Ishikawa (cell line): ENCODE measurements around the gene RBM15.

Experiments
- CEBPB ChIP-seq: IDR thresholded peaks from 2 replicates; pipeline ENCODE4 v1.6.1; 2012
- CREB1 ChIP-seq: IDR thresholded peaks from 2 replicates; pipeline ENCODE4 v1.6.1; 2012; ENCODE audit warnings: low read depth
- EGR1 ChIP-seq: IDR thresholded peaks from 2 replicates; pipeline ENCODE4 v1.6.1; 2012
- EP300 ChIP-seq: IDR thresholded peaks from 2 replicates; pipeline ENCODE4 v1.6.1; 2012; ENCODE audit warnings: borderline replicate concordance
- FOXM1 ChIP-seq: IDR thresholded peaks from 2 replicates; pipeline ENCODE4 v1.6.1; 2012; ENCODE audit warnings: low read depth, borderline replicate concordance
- NFIC ChIP-seq: IDR thresholded peaks from 2 replicates; pipeline ENCODE4 v1.6.1; 2012
- RAD21 ChIP-seq: IDR thresholded peaks from 2 replicates; pipeline ENCODE4 v1.6.1; 2012; ENCODE audit warnings: low read depth
- REST ChIP-seq: IDR thresholded peaks from 2 replicates; pipeline ENCODE4 v1.6.1; 2012; ENCODE audit warnings: low read depth, mild to moderate bottlenecking
- TAF1 ChIP-seq: IDR thresholded peaks from 2 replicates; pipeline ENCODE4 v1.6.1; 2012; ENCODE audit warnings: low read depth, mild to moderate bottlenecking
- TCF12 ChIP-seq: IDR thresholded peaks from 2 replicates; pipeline ENCODE4 v1.6.1; 2012; ENCODE audit warnings: low read depth
- TEAD4 ChIP-seq: IDR thresholded peaks from 2 replicates; pipeline ENCODE4 v1.6.1; 2012
- USF1 ChIP-seq: IDR thresholded peaks from 2 replicates; pipeline ENCODE4 v1.6.1; 2012
- YY1 ChIP-seq: IDR thresholded peaks from 2 replicates; pipeline ENCODE4 v1.6.1; 2012; ENCODE audit warnings: low read depth
- ZBTB7A ChIP-seq: IDR thresholded peaks from 2 replicates; pipeline ENCODE4 v1.6.1; 2012; ENCODE audit warnings: low read depth
- TF ChIP-seq, protein P1 (sequence below): IDR thresholded peaks from 2 replicates; pipeline ENCODE4 v1.6.1; 2012

Gene RBM15

DNA sequence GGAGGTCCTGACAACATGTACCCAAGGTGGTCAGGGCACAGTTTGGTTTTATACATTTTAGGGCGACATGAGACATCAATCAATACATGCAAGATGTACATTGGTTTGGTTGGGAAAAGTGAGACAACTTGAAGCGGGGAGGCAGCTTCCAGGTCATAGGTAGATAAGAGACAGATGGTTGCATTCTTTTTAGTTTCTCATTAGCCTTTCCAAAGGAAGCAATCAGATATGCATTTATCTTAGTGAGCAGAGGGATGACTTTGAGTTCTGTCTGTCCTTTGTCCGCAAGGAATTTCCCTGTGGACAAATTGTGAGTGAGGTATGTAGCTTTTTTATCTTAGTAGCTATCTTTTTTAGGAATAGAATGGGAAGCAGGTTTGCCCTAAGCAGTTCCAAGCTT lies 10.5 kb upstream of the RBM15 start:
- TF ChIP-seq ZBTB7A (no peak), YY1 (no peak), REST (no peak), TAF1 (no peak), RAD21 (no peak), TCF12 (no peak)
- TF ChIP-seq, protein P1, sequence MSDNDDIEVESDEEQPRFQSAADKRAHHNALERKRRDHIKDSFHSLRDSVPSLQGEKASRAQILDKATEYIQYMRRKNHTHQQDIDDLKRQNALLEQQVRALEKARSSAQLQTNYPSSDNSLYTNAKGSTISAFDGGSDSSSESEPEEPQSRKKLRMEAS, result no peak

DNA sequence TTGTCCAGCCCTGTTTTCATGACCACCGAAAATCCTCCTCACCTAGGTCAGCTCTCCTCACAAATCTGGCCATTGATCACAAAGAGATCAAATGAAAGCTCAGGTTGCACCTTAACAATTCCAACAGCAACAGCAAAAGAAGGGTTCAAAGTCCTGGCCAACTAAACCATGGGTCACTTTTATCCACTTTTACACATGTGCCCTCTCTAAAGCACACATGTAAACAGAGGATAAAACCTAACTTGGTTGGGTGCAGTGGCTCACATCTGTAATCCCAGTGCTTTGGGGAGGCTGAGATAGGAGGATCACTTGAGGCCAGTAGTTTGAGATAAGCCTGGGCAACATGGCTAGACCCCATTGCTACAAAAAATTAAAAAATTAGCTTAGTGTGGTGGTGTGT lies 3.9 kb upstream of the RBM15 start:
- no peak for TF ChIP-seq USF1
- no peak for TF ChIP-seq CEBPB
- no peak for TF ChIP-seq TEAD4
- no peak for TF ChIP-seq EGR1
- no peak for TF ChIP-seq REST
- TF ChIP-seq, protein P1, result no peak
- TF ChIP-seq CREB1, result no peak
- no peak for TF ChIP-seq EP300
- no peak for TF ChIP-seq NFIC
- TF ChIP-seq TCF12, result no peak
- no peak for TF ChIP-seq ZBTB7A

DNA sequence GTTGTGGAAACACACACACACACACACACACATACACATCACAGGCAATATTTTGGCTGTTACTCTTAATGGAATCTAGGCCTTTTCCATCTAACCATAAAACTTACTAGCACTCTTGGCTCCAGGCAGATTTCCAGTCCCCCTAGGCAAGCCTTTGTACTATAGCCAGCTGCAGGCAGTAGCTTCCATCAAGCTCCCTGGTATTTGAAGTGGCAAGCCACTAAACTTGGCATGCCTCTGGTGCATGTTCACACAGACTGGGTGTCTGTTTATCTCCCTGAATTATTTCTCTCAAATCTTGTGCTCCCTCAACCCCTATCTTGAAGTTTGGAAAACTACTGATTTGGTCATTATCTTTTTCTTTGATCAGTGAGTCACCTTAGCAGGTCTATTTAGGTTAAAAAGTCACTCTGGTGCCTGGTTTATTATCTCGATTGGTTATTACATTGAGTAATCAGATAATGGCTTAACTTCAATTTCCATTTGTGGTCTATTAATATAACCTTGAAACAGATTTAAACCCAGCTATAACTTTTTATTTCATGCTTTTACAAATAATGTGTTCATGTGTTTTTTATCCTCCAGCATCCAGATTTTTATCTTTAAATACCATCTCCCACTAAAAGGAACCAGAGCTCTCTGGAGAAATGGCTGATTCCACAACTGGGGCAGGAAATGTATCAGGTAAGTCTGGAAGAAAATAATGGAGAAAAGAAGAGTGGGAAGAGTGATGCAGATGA lies 2.7 kb upstream of the RBM15 start:
- no peak for TF ChIP-seq CREB1
- TF ChIP-seq ZBTB7A, result no peak
- no peak for TF ChIP-seq TEAD4
- TF ChIP-seq FOXM1, result no peak
- TF ChIP-seq TCF12, result no peak
- TF ChIP-seq RAD21, result no peak
- no peak for TF ChIP-seq TAF1
- TF ChIP-seq NFIC, result no peak
- no peak for TF ChIP-seq CEBPB
- TF ChIP-seq YY1, result no peak
- no peak for TF ChIP-seq USF1
- no peak for TF ChIP-seq EGR1
- TF ChIP-seq REST, result no peak
- TF ChIP-seq, protein P1, result no peak
- TF ChIP-seq EP300, result no peak

- TF ChIP-seq USF1 (no peak), NFIC (0 out of 2 replicates have a peak, but pooled peaks have one; percentile 6)
- TF ChIP-seq, protein P1, result peak; percentile 73
Measured at GRCh38 chr1:110337704-110338308, 1.4 kb upstream of the RBM15 start.
